Stimulated activated CD8-positive, alpha-beta memory T cell treated with anti-CD3 and anti-CD28 coated beads, Interleukin-2, amount 100 ng/mL, for 48 hours (primary cell): ENCODE results near the gene METTL24.

Source experiments
- DNase-seq, 2 donors: peaks; one replicate each; pipeline ENCODE4 v3.0.0-alpha.2; 2020; ENCODE audit warnings: low read depth in 2 of 2

Gene METTL24

DNA sequence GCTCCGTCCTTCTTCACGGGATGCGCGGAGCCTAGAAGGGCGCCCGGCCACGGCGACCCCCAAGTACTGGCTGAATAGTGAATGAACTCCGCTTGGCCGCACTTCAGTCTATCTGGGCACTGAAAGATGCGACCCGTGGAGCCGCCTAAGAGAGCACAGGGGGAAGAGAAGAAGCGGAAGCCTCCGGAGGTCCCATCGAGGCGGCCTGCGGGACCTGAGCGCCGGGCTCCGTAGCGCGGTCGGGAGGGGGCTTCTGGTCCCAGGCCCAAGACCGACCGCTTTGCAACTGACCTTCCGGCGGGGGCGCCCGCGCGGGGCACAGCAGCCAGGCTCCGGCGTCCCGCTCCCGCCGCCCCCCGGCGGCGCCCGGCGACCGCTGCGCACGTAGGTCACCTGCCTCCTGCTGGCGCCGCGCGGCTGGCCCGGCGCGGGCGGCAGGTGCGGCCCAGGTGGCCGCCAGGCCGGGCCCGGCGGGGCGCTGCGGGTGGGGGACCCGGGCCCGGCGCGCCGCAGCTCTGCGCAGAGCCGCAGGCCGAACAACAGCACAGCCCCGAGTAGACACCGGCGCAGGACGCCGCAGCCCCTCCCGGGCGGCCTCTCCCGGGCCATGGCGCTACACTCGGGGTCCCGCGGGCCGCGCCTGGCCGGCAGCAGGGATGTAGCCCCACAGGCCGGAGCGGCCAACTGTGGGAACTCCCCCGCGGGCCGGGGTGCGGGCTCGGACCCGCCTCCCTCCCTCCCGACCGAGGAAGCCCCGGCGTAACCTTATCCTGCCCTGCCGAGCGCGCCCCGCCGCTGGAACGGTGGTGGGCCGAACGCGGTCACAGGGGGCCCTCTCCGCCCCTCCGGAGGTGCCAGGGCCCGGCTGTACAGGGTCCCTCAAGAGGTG, at the start of gene METTL24:
METTL24 (minus strand) TSS at position 686 of the 889 bp plus-strand sequence; CDS start at position 609, 77 bp downstream.
- no peak for DNase-seq

DNA sequence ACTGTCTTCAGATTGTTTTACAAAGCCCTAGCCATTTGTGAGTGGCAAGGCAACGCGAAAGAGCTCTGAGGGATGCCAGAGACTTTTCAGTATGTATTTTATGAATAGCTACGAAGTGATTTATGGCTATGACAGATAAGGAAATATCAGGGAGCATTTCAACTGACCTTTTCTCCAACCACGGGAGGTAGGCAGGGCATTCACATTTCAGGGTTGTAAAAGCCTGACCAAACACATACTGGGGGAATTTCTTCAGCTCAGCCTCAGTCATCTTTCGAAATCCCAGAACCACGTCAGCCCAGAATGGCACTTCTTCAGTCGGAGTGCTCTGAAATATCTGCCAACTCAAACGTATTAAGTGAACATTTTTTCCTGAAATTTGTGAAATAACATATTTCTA, 46.5 kb upstream of the METTL24 start:
- DNase-seq = no peak

GRCh38 chr6:110401585-110402176, 43.5 kb upstream of the METTL24 start:
- no peak for DNase-seq

GRCh38 chr6:110400208-110400607, 42.1 kb upstream of the METTL24 start:
- no peak for DNase-seq

DNA sequence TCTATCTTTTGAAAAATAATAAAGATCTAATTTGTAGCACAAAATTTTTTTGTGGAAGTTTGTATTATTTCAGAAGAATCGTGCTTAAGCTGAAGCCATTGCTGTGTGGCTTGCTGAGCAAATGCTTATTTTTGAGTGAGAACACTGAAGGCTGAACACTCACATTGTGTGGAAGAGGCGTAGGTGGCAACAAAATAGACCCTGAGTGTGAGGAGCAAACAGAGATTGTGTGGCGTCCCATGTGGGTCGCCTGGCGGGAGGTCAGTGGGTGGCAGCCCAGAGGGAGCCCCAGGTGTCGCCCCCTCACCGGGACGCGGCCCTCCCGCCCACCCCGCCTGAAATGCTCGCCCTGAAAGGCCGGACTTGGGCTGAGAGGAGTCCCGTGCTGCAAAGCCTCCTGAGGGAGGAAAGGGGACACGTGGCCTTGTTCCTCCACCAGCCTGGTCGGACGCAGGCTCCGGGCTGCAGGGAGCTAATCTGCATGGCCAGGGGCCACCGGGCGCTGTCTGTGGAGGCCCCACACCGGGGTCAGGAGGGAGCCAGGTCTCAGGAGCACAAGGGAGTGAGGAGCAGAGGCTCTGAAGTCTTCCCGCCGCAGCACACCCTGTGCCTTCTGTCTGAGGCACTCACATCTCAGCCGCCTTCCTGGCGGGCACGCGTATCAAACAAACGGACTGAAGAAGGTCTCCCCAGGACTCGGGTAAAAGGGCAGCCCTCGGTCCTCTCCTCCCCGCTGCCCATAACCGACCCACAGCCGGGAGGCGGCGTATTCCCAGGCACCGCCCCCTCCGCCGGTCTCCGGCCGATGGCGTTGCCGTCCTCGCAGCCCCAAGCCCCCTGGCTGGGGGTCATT, 41.3 kb upstream of the METTL24 start:
- no peak for DNase-seq

DNA sequence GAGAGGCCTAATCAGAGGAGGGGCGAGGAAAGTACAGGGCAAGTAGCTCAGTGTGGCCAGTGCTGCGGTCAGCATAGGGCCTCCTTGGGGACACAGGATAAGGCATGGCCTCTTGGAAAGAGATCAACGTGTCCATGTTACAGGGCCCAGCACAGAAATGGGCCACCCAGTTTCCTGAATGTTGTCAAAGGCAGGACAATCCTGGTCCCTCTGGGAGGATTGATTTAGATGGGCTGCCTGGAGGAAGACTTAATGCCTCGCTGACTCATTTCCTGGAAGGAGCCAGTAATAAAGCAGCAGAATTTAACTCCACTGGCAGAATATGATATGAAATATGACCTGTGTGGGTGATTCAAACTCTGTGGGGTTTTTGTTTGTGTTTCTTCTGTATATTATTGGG, 40.6 kb upstream of the METTL24 start:
- DNase-seq = no peak

- no peak for DNase-seq
Measured at GRCh38 chr6:110395221-110395620, 37.1 kb upstream of the METTL24 start.

DNA sequence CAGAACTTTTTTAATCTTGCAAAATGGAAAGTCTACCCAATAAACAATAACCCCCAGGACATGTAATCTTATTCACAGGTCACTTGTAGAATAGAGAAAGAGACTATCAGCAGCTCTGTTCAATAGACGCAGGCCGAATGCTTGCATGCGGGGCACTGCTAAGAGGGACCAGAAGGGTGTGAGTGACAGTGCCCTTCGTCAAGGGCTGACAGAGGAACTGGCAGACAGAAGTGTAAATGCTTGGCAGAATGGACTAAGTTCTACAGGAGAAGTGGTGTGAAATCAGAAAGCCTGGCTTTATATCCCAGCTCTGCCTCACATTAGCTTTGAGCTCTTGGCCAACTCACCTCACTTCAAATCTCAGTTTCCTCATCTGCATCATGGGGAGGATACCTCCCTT, 36.3 kb upstream of the METTL24 start:
- DNase-seq = no peak

DNA sequence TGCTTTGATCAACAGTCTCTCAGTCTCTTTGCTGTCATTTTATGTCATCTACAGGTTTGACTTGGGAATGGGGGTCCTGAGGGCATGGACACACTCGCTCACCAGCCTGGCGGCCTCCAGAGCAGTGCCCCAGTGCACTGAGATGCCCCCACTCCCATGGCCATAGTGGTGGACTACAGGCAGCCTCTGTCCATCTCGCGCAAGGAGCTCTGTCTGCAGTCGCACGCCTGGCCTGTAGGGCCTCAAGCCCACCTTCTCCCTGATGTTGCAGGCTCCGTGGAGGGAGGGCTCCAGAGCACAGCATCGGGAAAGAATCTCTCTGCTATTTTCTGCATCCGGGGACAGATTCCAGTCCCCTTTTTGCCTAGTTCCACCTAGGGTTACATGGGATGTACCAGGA, 34.6 kb upstream of the METTL24 start:
- no peak for DNase-seq

- DNase-seq = no peak
Measured at GRCh38 chr6:110390404-110390803, 32.3 kb upstream of the METTL24 start.

DNA sequence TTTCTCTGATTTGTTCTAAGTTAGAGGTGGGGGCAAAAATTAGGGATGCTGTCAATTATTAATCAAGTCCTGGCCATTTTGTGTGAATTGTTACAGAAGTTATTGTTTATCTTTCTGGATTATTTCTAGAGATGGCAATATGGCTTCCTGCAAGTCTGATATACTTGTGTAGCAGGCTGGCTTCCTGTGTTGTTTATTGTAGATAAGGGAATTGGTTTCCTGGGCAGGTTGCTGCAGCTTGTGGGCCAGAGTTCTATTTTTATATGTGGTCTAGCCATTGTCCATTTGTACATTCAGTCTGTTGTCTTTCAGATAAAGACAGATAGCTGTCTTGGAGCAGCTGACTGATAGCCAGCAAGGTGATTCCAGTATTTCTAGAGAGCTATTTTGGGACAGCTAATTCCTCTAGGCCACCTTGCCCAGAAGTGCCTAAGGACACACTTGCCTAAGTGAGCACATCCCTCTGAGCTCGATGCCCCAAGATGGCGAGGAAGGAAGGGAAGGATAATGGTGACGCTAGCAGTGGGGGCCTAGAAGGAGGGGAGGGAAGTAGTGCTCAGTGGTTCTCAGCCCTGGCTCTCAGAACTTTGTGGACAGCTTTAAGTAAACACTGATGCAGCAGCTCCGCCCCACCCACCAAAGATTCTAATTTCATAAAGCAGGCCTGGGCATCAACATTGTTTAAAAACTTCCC, 31.7 kb upstream of the METTL24 start:
- DNase-seq = no peak

- DNase-seq = no peak
Measured at GRCh38 chr6:110387986-110388385, 29.8 kb upstream of the METTL24 start.

GRCh38 chr6:110385458-110385863, 27.3 kb upstream of the METTL24 start:
- no peak for DNase-seq

- no peak for DNase-seq
Measured at GRCh38 chr6:110378552-110378951, 20.4 kb upstream of the METTL24 start.

DNA sequence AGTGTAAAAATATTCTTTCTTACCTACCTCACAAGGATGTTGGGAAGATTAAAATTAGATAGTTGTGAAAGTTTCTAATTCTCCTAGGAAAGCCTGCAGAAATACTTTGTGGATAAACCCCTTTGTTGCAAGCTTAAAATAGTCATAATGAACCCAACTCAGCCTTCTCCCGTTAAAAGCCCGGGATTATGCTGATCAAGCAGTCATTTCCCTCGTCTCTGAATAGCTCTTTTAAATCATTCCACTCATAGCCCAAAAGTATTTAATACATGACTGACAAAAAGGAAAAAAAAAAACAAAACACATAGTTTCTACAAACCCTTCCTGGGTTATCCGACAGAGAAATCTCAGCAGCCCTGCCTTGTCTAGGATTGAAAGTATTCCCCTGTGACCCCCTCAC, 10.9 kb upstream of the METTL24 start:
- no peak for DNase-seq

DNA sequence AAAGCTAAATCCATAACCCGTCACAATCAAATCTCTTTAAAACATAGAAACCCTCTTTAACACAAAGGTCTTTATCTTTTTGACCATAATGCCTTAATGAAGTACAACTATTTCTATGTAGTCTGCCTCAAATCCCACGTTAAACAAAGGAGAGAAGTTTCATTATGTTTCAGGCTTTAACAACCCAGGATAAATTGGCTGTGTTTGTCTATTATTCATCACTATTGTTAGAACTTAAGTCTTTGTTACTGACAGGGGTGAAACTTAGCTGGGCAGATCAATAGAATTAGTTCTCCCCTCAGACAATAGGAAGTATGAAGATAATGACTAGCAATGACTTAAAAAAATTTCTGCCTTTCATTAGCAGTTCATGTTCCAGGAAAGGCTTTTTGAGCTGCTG, 10.1 kb upstream of the METTL24 start:
- no peak for DNase-seq

DNA sequence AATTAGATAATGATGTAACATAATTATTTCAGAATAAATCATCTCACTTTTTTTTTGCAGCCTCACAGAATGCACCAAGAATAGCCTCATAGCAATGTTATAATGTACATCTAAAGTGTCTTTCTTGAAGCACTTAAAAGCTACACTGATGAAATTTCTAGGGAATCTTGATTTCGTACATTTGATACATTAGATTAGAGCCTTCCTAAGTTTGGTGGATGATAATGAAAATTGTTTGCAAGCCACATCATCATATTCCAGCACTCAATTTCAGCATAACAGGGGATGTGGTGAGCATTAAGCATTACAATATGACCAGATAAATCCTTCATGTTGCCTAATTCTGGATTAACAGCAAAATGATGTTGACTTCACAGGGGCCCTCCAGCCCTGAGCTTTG, 9.7 kb upstream of the METTL24 start:
- no peak for DNase-seq

- DNase-seq = no peak
Measured at GRCh38 chr6:110366975-110367374, 8.8 kb upstream of the METTL24 start.

- DNase-seq = no peak
Measured at GRCh38 chr6:110366256-110366655, 8.1 kb upstream of the METTL24 start.

DNA sequence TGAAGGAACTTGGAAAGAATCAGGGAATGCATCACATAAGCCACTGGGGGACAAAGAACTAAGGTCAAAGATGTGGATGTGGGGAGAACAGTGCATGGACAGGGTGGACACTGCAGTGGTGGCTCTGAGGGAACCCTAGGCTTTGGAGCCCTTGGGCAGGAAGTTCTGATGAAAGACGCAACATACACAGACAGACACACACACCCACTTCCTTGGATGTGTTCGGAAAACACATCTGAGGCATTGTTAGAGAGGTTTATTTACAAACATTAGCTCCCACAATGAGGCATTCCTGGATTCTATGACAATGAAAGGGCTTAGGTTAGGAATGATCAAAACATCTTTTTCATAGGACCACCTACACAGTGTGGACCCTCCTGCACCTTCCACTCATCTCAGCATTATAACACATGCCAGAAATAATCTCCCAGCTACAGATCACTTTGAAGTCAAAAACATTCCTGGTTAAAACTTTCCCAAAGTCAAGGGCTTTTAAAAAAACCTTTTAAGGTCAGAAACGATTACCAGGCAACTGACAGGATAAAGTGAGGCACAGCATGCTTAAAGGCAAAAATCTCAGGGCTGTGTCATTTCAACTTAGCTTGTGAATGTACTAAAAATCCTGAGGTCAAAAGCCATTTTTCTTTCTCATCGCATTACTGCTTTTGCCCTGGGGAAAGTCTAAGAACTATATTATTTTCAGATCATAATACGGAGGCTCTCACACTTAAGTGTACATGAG, 6.4 kb upstream of the METTL24 start:
- no peak for DNase-seq

- DNase-seq = no peak
Measured at GRCh38 chr6:110363748-110364147, 5.6 kb upstream of the METTL24 start.
